Amygdala (tissue), 56 donors: ENCODE measurements around the gene IL36B.

Experiments used
- DNase-seq, 56 donors: peaks; one replicate each; lab custom pipeline; 2025; lab: John Stamatoyannopoulos, UW

IL36B gene

GRCh38 chr2:113076954-113077669 lies 24.4 kb upstream of the IL36B start:
- no peak for DNase-seq

DNA sequence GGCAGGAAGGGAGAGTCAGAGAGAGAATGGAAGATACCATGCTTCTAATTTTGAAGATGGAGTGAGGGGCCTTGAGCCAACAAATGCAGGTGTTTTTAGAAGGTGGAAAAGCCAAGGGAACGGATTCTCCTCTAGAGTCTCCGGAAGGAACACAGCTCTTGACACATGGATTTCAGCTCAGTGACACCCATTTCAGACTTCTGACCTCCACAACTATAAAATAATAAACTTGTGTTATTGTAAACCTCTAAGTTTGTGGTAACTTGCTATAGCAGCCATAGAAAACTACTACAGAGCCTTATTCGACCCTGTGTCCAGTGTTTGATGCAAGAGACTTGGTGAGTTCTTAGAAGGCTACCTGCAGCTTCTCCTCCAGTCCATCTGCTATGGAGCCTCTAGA lies 22.9 kb upstream of the IL36B start:
- no peak for DNase-seq

DNA sequence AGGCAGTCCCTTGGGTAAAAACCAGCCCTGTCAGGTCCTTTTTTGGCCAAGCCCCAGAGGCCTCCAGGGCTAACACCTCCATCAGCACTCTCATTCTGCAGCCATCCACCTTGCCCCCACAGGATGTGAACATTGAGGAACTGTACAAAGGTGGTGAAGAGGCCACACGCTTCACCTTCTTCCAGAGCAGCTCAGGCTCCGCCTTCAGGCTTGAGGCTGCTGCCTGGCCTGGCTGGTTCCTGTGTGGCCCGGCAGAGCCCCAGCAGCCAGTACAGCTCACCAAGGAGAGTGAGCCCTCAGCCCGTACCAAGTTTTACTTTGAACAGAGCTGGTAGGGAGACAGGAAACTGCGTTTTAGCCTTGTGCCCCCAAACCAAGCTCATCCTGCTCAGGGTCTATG lies 22.4 kb upstream of the IL36B start:
- no peak for DNase-seq

- DNase-seq = no peak
These were observed 20.7 kb upstream of the IL36B start for GRCh38 chr2:113073325-113073834.

DNA sequence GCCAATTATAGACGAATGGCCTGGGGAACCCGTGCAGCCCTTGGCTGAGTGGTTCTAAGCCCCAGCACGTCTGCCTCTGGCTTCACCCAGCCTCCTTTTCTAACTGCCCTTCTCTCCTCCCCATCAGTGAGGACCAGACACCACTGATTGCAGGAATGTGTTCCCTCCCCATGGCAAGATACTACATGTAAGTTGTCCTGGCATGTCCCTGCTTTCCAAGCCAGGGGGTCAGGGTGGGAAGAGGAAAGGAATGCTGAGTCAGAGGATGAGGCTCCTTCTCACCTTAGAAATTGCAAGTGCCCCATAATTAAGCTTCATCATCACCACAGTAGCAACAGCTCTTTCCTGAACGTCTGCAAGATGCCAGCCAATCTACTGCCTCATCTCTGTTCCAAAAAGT lies 19.9 kb upstream of the IL36B start:
- DNase-seq = no peak

DNA sequence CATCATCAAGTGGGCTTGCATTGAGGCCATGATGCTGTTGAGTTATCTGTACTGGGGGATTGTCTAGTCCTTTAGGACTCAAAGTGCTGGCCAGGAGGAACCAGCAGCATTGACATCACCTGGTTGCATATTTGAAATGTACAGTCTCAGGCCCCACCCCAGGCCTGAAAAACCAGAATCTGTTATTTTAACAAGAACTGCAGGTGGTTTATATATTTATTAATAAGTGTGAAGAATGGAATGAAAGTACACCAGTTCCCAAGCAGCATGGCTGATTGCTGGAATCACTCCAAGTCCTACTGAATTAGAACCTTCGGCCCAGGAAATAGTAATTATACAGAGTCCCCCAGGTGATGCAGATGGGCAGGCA lies 17.9 kb upstream of the IL36B start:
- DNase-seq = no peak

DNA sequence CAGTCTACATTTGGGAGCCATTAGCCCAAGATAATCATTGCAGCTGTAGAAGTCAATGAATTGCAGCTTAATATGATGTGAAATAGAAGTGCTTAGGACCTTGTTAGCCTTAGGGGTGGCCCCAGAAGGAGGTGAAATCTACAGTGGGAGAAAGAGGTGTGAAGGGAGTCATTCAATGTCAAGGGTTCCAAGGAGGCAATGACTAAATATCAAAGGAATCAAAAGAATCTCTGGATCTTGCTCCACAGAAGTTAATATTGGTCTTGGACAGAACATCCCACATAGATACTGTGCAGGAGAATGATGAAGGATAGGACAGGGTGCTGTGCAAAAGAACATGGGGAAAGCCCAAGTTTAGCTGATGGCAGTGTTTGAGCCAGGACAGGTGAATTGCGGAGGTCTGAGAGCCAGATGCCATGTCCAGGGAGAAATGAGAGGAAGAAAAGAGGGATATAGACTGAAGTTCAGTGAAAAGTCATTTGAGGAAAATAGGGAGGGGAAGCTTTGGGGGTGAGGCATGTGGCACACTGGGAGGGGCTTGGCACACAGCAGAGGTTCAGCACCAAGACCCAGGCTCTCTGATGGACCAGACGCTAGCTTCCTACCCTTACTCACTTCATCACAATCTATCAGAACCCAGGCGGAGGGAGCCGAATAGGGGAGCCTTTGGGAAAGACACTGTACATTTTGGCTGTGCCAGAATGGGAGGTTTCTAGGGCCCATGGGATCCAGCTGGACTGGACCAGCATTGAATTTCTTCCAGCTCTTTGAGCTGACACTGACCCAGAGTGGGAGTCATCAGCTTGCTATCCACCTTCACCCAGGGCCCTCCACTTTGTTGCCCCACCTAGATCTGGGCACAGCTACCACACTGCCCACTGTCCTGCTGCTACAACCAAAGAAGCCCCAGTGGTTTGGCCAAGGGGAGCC lies 17.3 kb upstream of the IL36B start:
- DNase-seq = no peak

DNA sequence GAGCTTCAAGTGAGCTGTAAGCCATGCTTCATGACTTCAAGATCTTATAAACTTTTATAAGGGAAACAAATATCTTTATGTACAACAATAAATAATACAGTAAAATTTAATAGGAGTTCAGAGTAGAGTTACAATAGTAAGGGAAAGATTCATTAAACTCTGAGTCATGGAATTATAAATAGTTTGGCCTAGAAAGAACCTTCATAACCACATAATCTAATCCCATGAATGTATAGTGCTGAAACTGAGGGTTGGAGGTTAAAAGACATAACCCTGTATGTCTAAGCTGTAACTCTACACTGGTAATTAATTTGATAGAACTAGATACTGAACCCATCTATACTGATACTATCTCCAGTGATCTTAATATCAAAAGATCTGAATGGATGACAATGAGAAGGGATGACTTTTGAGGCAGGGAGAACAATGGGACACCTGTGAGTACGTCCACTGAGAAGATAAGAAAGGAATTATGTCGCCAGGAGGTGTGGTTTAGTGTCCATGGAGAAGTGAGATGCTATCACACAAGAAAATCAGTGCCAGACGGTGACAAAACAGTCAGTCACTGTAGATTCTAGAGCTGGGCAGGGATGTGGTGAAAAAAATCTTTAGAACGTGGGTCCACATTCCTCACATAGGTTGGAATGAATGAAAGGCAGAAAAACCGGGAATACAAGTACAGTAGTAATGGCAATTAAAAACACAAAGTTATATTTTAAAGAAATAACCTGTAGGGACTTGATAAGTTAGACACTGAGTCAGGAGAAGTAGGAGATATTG lies 16.2 kb upstream of the IL36B start:
- DNase-seq = no peak

DNA sequence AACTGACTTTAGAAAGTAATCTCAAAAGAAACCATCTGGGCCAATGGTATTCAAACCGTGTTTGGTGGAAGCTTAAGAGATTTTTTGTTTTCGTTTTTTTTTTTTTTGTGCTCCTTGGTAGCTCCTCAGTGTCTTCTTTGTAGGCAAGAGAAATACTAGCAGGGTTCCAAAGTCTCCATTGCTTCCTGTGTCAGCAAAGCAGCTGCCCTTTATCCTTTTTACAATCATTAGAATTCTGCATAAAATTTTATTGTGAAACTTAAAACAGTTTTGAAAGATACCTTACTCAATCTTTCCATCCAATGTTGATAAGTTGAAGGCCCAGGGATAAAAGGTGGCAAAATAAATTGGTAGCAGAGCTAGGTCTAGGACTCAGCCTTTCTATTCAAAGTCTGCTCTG lies 15.6 kb upstream of the IL36B start:
- DNase-seq = no peak

- no peak for DNase-seq
These were observed 15.0 kb upstream of the IL36B start, which contains the start of gene IL1F10 for GRCh38 chr2:113067681-113068080. Gene IL1F10, plus strand, starts transcription at chr2:113067970. Its CDS starts 4,769 bp downstream, at chr2:113072739.

DNA sequence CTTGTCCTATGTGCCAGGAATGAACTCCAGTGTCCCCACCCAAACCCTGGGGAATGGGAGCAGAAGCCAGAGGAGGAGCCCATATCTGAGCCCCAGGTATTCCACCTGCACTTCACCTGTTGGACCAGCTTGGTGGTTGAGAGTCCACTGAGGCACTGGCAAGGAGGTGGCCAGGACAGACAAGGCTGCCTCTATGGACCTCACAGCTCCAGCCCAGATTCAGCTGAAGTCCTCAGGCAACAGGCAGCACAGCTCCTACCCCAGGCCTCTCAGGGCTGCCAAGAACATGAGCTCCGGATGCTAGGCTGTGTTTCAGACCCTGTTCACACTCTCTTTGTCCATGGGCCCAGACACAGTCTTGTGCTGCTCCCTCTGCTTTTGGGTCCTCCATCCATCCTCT lies 12.2 kb upstream of the IL36B start:
- no peak for DNase-seq

GRCh38 chr2:113064281-113064680 lies 11.6 kb upstream of the IL36B start:
- no peak for DNase-seq

- no peak for DNase-seq
These were observed 9.5 kb upstream of the IL36B start for GRCh38 chr2:113061896-113062770.

DNA sequence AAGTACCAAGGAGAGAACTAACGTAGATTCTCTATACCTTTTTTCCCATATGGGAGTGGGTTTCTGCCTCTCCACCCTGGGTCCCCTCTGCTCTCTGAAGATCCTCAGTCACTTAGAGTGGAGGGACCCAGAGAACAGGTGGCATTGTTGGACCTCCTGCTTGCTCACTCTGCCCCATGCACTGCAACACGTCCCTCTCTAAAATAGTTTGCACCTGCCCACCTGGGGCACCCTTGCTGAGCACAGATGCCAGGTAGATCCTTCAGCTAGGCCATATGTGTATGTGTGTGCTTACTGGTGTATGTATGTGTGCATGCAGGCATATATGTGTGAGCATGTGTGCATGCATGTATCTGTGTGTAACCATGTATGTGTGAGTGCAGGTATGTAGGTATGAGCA lies 8.6 kb upstream of the IL36B start:
- DNase-seq = no peak

- DNase-seq = no peak
These were observed 8.1 kb upstream of the IL36B start for GRCh38 chr2:113060796-113061195.

GRCh38 chr2:113060396-113060795 lies 7.7 kb upstream of the IL36B start:
- DNase-seq = no peak

GRCh38 chr2:113058998-113059960 lies 6.6 kb upstream of the IL36B start, which contains the start of gene IL36RN:
Gene IL36RN, plus strand, starts transcription at chr2:113059198. Its CDS starts 241 bp downstream, at chr2:113059439.
- no peak for DNase-seq

- DNase-seq = no peak
These were observed 5.8 kb upstream of the IL36B start for GRCh38 chr2:113058411-113058994.
